GM18520 (cell line): ENCODE measurements around the gene DAAM1.

Experiments used
- ATAC-seq: cut with Tn5 transposase; IDR thresholded peaks from one replicate; pipeline ENCODE4 v1.9.1; 2021; ENCODE audit not compliant: unreplicated experiment

The DAAM1 gene

DNA sequence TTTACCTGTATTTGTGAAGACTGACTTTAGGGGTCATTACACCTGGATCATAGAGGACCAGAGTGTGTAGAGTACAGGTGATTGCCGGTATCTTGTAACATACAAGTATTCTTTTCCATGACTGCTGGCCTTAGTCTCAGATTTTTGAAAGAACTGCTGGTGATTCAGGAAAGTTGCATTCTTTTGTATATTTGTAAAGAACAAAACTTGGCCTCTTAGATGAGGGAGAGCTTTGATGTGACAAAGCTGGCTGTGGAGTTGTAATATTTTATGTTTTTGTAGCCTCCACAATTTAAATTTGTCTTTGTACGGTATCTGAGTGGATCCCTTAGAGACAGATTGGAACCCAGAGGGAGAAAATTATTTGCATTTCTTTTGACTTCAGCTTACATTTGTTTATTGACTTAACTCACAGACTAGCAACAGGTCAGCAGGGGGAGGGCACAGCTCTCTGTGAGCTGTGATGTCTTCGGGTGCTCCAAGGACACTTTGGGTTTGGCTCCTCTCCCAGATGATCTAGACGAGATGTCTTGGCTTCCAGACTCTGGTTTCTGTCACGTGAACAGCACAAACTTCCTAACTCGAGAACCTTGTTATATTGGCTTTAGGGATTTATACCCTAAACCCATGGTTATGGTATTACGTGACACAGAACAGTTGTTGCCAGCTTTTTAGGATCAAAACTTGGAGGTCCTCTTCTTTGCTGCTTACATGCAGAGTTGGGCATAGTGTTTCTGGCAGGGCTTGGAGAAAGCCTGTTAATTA, 65.9 kb downstream of the DAAM1 start:
- ATAC-seq, result no peak

DNA sequence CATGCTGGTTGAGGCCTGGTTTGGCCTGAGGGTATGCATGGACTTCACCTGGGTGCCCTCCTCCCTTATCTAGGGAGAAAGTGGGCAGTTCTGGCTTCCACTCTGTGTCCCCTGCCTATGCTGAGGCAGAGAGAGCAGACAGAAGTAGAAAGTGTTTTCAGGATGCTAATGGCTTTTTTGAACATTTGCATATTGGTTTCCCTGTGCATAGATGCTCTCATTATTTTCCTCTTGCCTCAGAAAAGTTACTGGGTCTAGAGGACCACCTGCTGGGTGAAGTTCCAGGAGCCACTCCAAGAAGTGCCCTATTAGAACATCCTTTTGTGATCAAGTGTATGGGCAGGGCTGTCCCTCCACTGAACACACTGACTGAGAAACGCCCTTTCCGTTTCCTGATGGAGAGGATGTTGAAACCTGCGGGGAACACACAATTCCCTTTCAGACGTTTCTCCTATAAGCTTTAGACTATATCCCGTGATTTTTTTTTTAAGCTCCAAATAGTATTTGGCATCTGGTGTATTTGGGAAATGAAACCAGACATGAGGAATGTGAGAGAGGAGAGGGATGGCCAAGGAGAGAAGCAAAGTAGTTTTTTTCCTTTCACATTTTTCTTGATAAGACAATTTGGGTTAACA, 66.6 kb downstream of the DAAM1 start:
- peak; percentile 74 for ATAC-seq

DNA sequence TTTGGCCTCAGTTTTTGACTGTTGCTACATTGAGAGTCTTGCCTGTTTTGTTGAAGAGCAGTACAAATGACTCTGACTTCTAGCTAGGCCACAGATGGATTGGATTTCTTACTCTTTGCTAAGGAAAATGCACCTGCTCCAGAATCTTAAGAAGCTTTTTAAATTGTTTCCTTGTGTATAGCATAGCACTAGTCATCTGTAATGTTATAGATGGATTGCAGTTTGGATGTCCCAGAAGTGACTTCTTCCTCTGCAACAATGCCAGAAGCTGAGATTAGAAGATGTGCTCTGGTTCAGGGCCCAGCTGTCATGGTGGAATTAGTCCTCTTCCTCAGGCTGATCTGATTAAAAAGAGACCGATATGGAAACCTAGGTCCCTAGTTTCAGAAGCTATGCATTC, 67.9 kb downstream of the DAAM1 start:
- ATAC-seq, result no peak

DNA sequence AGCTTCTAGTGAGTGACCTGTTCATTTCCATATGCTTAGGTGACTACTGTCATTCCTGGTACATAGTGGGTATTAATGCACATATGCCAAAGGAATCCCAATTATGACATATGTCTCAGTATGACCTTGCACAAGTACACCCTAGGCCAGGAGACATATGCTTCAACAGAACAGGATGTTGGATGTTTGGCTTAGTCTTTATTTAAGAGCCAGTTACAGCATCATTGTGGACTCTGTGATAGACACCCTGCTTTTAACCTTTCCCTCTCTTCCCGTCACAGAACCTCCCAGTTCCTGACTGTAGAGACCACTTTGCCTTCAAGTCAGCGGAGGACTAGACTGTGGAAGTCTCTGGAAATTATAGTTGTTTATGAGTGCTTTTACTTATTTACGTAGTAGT, 72.9 kb downstream of the DAAM1 start:
- no peak for ATAC-seq

DNA sequence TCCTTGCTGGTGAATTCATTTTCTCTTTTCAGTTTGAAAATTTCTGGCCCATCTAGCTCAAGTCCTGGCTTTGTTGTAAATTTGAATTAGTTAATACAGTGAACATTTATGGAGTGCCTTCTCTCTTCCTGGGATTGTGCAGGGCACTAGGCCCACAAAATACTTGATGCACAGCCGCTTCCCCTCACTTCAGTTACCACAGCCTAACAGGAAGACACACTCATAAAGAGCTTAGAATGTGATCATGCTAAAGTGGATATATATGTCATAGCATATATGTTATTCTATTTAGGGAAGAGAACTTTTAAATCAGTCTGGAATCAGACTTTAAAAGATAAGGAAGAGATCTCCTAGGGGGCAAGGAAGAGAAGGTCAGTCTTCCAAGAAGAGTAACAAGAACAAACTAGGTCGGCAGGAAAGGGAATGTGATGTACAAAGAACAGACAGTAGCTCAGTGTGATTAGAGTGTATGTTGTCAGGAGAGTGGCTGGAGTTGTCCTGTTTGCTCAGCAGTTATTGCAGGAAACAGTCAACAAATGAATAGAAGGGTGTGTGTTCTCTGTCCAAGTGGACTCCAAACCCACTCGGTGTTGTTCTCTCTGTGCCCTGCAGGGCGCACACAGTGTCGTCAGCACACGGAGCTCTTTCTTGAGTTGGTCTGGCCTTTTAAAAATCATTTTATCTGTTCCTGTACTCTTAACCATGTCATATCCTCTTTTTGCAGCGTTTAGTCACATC, 74.4 kb downstream of the DAAM1 start:
- ATAC-seq, result no peak

DNA sequence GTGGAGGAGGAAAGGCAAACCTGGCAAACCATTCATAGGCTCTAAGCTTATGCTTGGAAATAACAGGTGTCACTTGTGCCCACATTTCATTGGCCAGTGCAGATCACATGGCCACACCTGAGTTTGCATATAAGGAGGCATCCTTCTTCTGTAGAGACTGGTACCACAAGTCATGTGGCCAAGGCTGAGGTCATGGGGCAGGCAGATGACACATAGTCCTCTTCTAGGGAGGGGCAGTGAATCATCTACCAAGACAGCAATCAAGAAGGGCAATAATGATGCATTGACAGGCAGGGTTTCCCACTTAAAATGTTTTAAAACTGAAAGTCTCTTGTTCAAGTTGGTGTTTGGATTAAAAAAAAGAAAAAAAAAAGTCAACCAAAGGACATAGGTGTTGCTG, 77.3 kb downstream of the DAAM1 start:
- ATAC-seq, result no peak

DNA sequence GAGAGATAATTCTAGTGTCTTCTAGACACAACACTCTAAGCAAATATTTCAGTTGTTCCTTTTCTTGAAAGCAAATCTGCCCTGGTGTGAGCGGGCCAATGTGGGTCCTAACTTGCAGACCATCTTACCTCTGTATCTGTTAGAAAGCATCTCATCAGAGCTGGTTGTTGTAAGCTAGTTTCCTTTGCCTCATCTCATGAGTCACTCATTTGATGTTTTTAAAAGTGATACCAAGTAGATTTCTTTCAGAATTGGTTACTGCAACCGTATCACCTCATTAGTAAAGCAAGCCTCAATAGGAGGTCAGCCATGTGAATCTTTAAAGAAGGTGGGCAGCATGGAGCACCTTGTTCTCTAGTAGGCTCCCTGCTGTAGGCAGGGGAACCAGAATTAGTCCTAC, 78.6 kb downstream of the DAAM1 start:
- ATAC-seq, result no peak

DNA sequence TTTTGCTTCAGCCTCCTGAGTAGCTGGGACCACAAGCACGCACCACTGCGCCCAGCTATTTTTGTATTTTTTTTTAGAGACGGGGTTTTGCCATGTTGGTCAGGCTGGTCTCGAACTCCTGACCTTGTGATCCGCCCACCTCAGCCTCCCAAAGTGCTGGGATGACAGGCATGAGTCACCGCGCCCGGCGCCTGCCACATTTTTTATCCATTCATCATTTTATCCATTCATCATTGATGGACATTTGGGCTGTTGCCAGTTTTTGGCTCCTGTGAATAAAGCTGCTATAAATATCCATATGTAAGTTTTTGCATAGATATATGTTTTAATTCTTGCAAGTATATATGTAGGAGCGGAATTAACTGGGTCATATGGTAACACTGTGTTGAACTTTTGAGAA, 79.5 kb downstream of the DAAM1 start:
- no peak for ATAC-seq

DNA sequence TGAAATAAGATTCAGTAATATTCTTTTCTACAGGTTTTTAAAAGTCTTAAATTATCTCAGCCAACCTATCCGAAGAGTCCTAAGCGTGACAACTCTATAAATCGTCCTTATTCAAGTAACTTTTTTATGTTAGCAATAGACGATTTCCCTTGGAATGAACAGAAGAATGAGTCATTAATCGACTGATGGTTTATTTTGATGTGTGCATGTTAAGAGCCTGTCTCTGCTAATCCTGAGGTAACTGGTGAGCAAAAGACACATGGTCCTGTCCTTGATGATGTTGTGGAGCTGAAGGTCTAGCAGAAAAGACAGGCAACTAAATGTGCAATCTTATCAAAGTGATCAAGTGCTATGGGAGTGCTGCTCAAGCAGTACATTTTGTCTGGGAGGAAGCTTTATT, 80.4 kb downstream of the DAAM1 start:
- no peak for ATAC-seq

DNA sequence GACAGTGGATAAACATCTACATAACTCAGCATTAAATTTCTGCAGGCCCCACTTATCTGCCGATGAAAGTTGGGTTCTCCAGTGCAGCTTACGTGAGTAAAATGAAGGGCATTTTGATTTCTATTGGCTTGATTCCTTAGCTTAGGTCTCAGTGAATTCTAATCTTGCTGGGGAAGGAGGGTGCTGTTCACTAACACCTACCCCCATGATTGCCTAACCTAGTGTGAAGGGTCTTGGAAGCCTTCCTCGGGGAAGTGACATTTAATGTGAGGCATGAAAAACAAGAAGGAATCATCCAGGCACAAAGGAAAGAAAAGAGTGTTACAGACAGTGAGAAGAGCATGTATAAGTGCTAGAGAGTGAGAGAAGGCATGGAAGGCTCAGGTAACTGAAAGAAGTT, 81.0 kb downstream of the DAAM1 start:
- ATAC-seq, result no peak

DNA sequence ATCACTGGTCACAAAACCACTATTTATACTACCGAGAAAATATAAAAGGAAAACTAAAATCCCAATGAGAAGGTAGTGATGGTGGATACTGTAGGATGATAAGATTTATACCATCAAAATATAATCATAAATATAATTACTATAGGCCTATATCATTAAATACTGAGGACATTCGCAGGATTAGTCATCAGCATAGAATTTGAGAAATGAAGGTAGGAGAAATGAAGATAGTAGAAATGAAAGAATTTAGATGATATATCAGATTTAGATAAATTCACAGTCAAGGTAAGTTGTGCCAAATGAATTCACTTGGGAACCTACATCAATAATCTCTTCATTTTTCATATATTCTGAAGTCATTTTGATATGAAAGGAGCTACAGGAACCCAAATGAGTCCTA, 82.8 kb downstream of the DAAM1 start:
- ATAC-seq, result no peak

DNA sequence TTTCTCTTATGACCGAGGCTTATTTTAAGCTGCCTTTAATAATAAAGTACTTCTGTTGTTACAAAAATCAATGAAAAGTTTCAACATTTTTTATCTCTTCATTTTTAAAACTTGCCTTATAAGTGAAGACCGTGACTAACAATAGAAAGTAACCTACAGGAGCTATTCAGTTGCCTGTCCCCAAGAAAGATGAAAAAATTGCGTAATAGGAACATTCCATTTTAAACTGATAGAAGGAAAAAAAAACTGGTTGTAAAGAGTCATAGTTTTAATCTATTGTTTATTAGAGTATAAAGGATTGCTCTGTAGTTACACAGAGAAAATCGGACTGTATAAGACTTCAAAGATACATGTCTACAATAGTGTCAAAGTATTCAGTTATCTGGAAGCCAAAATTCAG, 83.3 kb downstream of the DAAM1 start:
- ATAC-seq, result no peak

DNA sequence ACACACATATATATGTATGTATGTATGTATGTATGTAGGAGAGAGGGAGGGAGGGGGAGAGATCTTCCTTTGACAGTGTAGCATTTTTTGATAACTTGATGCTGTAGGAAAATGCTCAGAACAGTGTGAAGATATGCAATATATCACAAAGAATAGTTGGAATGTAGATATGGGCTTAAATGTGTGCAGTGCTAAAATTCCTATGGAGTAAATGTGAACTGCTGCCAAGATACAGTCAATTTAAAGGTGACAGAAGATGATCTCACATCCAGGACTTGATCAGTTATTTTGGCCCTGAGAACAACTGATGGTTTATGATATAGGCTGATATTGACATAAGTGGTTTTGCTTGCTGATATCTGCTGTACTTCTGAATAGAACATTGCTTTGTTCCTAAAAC, 84.2 kb downstream of the DAAM1 start:
- no peak for ATAC-seq

DNA sequence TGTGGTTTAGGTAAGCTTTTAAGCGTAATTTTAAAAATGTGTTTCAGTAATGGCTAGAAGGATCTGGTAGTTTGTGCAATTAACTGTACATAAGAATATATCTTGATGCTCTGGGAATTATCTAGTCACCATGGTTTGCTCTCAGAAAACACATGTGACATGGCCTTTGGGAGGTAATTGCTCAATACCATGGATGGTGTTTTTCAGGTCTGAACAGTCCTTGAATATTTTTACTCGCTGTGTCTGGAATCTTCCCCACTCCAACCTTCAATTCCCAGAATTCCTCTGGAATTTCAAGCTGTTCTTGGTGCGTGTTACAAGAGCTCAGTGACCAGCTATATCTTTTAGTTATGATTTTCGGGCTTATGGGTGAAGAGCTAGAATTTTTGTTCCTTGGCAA, 85.3 kb downstream of the DAAM1 start:
- no peak for ATAC-seq

DNA sequence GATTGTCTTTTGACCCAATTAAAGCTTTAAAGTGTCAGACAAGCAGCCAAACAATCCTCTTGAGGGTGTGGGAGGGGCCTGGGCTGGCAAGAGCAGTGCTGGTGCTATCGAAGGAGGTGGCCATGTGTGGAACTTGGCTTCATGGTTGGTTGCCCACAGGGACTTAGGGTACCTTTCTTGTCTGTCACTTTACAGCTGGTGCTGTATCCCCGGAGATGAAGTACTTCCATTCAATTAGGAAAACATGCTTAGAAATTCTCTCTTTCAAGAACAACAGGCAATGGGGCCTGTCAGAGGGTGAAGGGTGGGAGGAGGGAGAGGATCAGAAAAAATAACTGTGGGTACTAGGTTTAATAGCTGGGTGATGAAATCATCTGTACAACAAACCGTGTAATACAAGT, 86.5 kb downstream of the DAAM1 start:
- ATAC-seq, result peak; percentile 34

DNA sequence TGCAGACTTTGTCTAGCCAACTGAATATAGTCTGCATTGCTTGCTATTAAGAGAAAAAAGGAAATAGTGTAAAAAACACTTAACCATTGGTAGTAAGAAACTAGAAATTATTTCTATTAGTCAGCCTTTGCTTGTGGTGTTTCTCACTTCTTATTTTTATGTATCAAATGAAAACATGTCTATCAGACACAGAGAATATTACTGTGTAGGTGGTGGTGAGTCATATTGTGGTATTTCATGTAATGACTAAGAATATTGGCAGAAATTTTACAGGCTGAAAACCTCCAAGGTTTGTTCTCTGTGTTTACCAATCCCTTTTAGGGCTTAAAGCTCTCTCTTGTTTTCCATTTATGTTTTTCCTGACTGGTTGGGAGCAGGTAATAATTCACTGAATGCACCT, 87.2 kb downstream of the DAAM1 start:
- ATAC-seq, result peak; percentile 92

DNA sequence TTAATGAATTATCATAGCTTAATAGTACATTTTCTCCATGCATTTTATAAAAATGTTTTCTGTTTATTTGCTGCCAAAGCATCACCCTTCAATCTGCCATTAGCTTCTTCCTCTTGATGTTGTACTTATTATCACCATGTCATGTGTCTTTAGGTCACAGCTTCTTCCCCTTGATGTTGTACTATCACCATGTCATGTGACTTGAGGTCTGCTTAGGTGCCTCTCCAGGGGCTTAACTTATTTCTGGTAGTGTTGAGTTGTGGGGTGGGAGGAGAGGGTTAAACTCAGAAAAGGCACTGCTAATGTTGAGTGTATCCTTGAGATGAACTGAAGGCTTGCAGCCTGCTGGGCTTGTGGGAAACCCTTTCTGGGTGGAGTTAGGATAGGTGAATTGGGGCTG, 87.8 kb downstream of the DAAM1 start:
- ATAC-seq, result no peak

DNA sequence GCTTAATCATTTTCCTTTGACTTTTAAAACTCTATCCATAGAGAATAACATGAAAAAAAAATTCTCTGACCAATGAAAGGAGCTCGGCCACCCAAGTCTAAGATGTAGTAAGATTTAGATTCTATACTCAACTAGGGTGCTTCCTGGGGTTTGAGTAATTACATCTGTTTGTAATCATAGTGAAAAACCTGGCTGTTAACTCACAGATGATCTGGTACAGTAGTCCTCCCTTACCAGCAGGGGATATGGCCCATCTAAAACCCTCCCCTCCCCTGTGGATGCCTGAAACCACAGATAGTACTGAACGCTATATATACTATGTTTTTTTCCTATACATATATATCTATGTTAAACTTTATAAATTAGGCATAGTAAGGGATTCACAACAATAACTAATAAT, 89.2 kb downstream of the DAAM1 start:
- no peak for ATAC-seq

DNA sequence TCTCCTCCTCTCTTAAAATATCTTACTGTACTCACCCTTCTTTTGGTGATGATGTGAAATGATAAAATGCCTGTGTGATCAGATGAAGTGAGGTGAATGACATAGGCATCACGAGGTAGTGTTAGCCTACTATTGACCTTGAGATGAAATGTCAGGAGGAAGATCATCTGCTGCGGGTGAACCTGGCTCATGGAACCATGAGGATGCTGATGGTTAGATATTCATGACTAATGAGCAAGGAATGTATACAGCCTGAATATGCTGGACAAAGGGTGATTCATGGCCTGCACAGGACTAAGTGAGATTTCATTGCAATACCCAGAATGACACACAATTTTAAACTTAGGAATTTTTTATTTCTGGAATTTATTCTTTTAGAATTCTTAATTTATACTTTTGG, 89.6 kb downstream of the DAAM1 start:
- no peak for ATAC-seq

DNA sequence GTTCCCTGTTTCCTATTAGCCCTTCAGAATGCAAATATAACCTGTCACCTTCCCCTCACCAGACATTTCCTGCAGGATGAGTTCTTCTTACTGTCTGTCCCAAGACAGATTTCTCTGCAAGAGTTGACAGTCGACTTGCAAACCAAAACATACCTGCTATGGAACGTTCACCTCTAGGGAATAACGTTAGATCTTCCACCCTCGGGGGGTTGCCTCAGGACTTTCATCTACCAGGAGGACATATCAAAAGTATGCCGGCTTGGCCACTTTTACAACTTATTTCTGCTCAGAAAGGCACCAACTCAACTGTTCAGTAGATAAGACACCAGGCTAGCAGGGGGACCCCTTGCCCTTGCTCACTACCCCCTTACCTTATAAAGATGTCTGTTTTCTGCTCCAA, 92.5 kb downstream of the DAAM1 start:
- ATAC-seq, result no peak

DNA sequence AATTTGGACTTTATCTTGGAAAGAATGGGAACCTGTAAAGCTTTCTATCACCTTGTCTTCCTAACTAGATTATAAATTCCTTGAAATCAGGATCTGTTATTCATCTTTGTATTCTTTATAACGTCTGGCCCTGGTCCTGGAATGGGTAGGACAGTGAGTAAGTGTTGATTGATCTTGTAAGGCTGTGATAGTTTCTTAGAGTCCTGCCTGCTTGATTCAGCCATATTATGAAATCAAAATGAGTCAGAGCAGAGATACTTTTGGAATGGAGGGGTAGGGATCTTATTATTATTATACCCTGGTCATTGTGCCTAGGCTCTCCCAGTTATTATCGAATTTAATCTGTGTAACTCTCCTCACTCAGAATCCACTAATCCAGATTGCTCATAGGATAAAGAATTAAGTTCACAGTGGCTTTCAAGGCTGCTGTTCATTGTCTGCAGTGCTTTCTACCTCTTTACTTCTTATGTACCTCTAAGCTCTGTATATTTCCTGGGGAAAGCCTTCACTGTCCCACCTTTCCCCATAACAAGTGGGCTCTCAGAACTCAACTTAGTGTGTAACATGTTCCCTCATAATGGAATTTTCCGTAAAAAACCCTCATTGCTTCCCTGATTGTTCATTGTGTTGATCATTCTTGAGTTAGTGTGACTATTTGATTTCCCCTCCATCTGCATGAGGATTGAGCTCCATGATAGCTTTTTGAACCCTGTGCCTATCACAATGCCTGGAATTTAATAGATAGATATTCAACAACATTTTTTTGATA, 93.3 kb downstream of the DAAM1 start:
- no peak for ATAC-seq

DNA sequence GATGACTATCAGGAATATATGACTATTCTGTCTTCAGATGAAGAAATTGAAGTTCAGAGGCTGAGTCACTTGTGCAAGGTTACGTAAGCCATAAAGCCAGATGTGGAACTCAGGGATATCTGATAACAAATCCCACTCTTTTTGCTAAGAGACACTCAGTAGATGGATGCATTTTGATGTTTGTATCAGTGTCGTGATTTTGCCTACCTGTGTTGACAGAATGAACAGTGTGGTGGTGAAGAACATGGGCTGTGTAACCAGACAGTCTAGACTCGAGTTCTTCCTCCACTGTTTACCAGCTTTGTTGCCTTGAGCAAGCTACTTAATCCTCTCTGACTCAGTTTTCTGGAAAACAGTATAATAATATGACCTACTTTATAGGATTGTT, 93.9 kb downstream of the DAAM1 start:
- no peak for ATAC-seq
